ENCODE results near the gene SGCD. TPM values are rescaled to one million over a fixed set of nuclear protein-coding genes. Genes with fewer than 3 reads are reported as not detected.
"Not testable (repeated sequence)": the region's sequence is repeated elsewhere in the genome, so short reads cannot be mapped to it uniquely, and the experiment has no call there.

SGCD gene
- total RNA-seq, 1 donor from 2014 or later, result 8.8 TPM

DNA sequence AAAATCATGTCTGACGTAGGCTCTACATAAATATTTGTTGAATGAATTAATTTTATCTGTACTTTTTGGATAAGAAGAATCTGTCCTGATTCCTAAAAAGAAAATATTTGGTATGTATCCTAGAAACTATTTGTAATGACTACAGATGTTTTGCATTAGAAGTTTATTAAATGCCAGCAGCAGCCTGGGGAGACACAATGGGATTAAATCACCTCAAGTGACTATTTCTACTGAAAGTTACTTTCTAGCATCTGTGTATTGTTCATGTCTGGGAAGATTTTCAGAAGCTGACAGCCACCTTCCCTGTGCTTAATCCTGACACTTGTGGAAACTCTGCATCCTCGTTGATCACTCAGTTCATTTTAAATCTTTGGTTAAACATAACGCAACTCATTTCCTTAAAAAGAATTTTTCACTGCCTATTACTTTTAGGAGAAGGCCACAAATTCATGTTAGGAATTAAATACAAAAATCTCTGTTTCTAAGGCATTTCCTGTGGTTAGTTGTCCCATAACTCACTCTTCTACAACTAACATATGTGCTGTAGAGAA, 313.8 kb downstream of the SGCD start:
- H3K36me3 Mint-ChIP-seq, result no peaks in the 10 kb centered on the region
- no peaks in the 10 kb centered on the region for H3K27me3 Mint-ChIP-seq
- peaks cover 18% of the 10 kb centered on the region for H3K4me1 Mint-ChIP-seq (ENCODE audit: unreplicated experiment)
- DNase-seq (ENCODE audit: extremely low spot score, unreplicated experiment), result no peak
- TF ChIP-seq, protein P1, sequence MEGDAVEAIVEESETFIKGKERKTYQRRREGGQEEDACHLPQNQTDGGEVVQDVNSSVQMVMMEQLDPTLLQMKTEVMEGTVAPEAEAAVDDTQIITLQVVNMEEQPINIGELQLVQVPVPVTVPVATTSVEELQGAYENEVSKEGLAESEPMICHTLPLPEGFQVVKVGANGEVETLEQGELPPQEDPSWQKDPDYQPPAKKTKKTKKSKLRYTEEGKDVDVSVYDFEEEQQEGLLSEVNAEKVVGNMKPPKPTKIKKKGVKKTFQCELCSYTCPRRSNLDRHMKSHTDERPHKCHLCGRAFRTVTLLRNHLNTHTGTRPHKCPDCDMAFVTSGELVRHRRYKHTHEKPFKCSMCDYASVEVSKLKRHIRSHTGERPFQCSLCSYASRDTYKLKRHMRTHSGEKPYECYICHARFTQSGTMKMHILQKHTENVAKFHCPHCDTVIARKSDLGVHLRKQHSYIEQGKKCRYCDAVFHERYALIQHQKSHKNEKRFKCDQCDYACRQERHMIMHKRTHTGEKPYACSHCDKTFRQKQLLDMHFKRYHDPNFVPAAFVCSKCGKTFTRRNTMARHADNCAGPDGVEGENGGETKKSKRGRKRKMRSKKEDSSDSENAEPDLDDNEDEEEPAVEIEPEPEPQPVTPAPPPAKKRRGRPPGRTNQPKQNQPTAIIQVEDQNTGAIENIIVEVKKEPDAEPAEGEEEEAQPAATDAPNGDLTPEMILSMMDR (conservative IDR thresholded peaks at IDR 0.05), result no peak
- H3K4me3 Mint-ChIP-seq, result no peak overlapping the region
- H3K27ac Mint-ChIP-seq, result no peak overlapping the region
- peaks cover 7% of the 10 kb centered on the region for H3K9me3 Mint-ChIP-seq

GRCh38 chr5:156641686-156642085, 314.7 kb downstream of the SGCD start:
- no peak overlapping the region for H3K27ac Mint-ChIP-seq
- DNase-seq (ENCODE audit: extremely low spot score, unreplicated experiment), result no peak
- H3K4me1 Mint-ChIP-seq (ENCODE audit: unreplicated experiment), result peaks cover 21% of the 10 kb centered on the region
- H3K36me3 Mint-ChIP-seq, result no peaks in the 10 kb centered on the region
- no peaks in the 10 kb centered on the region for H3K27me3 Mint-ChIP-seq
- no peak overlapping the region for H3K4me3 Mint-ChIP-seq
- TF ChIP-seq, protein P1 (conservative IDR thresholded peaks at IDR 0.05), result no peak
- H3K9me3 Mint-ChIP-seq, result peaks cover 7% of the 10 kb centered on the region

GRCh38 chr5:156647034-156647451, 320.1 kb downstream of the SGCD start:
- no peak for DNase-seq (ENCODE audit: extremely low spot score, unreplicated experiment)
- Mint-ChIP-seq H3K4me1 (ENCODE audit: unreplicated experiment) (peaks cover 10% of the 10 kb centered on the region), H3K36me3 (peaks cover 3% of the 10 kb centered on the region), H3K27me3 (no peaks in the 10 kb centered on the region), H3K9me3 (no peaks in the 10 kb centered on the region), H3K4me3 (no peak overlapping the region), H3K27ac (no peak overlapping the region)
- TF ChIP-seq, protein P1 (conservative IDR thresholded peaks at IDR 0.05), result no peak

- no peak for DNase-seq (ENCODE audit: extremely low spot score, unreplicated experiment)
These were observed 327.5 kb downstream of the SGCD start for GRCh38 chr5:156654444-156654843.

DNA sequence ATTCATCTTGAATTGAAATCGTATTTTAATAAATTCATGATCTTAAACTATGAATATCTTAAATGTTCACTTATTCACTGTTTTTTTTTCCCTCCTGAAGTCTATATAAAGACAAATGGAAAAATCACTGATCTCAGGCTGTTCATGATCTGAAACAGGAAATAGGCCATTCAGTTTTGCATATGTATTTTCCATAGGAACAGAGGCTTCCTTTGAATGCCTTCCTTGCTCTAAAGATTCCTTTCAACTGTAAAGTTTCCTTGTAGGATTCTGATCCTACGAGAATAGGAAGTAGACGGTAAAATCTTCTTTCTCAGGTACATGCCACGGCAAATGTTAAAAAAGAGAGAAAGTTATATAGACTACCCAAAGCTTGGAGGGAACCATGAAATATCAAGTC, 328.8 kb downstream of the SGCD start:
- Mint-ChIP-seq H3K4me1 (ENCODE audit: unreplicated experiment) (no peaks in the 10 kb centered on the region), H3K27me3 (no peaks in the 10 kb centered on the region), H3K4me3 (no peak overlapping the region), H3K9me3 (no peaks in the 10 kb centered on the region), H3K36me3 (no peaks in the 10 kb centered on the region), H3K27ac (no peak overlapping the region)
- no peak for DNase-seq (ENCODE audit: extremely low spot score, unreplicated experiment)
- TF ChIP-seq, protein P1 (conservative IDR thresholded peaks at IDR 0.05), result no peak

More at GRCh38 chr5:156654444-156654843, 327.5 kb downstream of the SGCD start:
- Mint-ChIP-seq H3K36me3 (peaks cover 3% of the 10 kb centered on the region), H3K9me3 (no peaks in the 10 kb centered on the region), H3K27me3 (no peaks in the 10 kb centered on the region), H3K4me3 (no peak overlapping the region), H3K27ac (no peak overlapping the region), H3K4me1 (ENCODE audit: unreplicated experiment) (no peaks in the 10 kb centered on the region)
- TF ChIP-seq, protein P1 (conservative IDR thresholded peaks at IDR 0.05), result no peak

GRCh38 chr5:156664832-156665231, 337.9 kb downstream of the SGCD start:
- not testable (repeated sequence) for H3K36me3 Mint-ChIP-seq; H3K9me3 Mint-ChIP-seq; H3K4me3 Mint-ChIP-seq; H3K27ac Mint-ChIP-seq; H3K4me1 Mint-ChIP-seq (ENCODE audit: unreplicated experiment); DNase-seq (ENCODE audit: extremely low spot score, unreplicated experiment); H3K27me3 Mint-ChIP-seq
- TF ChIP-seq, protein P1 (conservative IDR thresholded peaks at IDR 0.05), result peak; percentile 14

DNA sequence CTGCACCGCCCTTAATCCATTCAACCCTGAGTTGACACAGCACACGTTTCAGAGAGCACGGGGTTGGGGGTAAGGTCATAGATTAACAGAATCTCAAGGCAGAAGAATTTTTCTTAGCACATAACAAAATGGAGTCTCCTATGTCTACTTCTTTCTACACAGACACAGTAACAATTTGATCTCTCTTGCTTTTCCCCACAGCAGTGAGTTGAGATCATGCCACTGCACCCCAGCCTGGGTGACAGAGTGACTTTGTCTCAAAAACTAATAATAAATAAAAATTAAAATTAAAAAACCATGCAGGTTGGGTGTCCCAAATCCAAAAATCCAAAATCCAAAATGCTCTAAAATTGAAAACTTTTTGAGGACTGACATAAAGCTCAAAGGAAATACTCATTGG, 339.7 kb downstream of the SGCD start:
- not testable (repeated sequence) for H3K27me3 Mint-ChIP-seq; H3K4me3 Mint-ChIP-seq; H3K36me3 Mint-ChIP-seq; H3K27ac Mint-ChIP-seq; H3K9me3 Mint-ChIP-seq; DNase-seq (ENCODE audit: extremely low spot score, unreplicated experiment); H3K4me1 Mint-ChIP-seq (ENCODE audit: unreplicated experiment)

All from type B pancreatic cell (in vitro differentiated cells).